B cell (primary cell): ENCODE results near the gene LIMK2. TPM values are rescaled to one million over a fixed set of nuclear protein-coding genes. Genes with fewer than 3 reads are reported as not detected.
"Not testable (repeated sequence)": the region's sequence is repeated elsewhere in the genome, so short reads cannot be mapped to it uniquely, and the experiment has no call there.

Experiments used
- ATAC-seq: fragments of 200-7000 bp; cut with Tn5 transposase; one replicate; pipeline ENCODE4 v1.10.0; 2021; ENCODE audit warnings: low read depth, mild to moderate bottlenecking, moderate number of reproducible peaks, moderate library complexity
- CTCF ChIA-PET: fragments of 350-600 bp; sonication (Branson Sonifier 250); formaldehyde crosslinking; loops from one replicate; lab custom pipeline; 2021; ENCODE audit warnings: antibody characterized with exemption, inconsistent platforms; lab: Charles Lee
- POLR2A ChIA-PET: fragments of 350-600 bp; sonication (Branson Sonifier 250); formaldehyde crosslinking; loops from one replicate; lab custom pipeline; 2021; ENCODE audit warnings: antibody characterized with exemption; lab: Charles Lee
- DNase-seq: peaks from one replicate; pipeline ENCODE4 v3.0.0; 2013
- H2AFZ ChIP-seq: 2 replicates; pipeline ENCODE4 v1.6.1; 2012; ENCODE audit warnings: mild to moderate bottlenecking, low read depth, low read length; ENCODE audit not compliant: insufficient read depth, poor library complexity, severe bottlenecking
- H3K27ac ChIP-seq, 2 donors: 1 replicate in 1 of 2; 2 replicates in 1 of 2; pipeline ENCODE4 v1.5.1; 2012 to 2013; ENCODE audit warnings: low read length in 2 of 2, mild to moderate bottlenecking in 2 of 2, moderate library complexity in 1 of 2
- H3K27me3 ChIP-seq, 4 experiments: fragments of 200-600 bp in 1 of 4; sonication (generic) in 1 of 4; replicated peaks in 1 of 4; 1 replicate in 2 of 4; 2 replicates in 2 of 4; pipeline versions ENCODE4 v1.6.1 to v1.7.0; 2013 to 2016; ENCODE audit warnings: low read length in 3 of 4, mild to moderate bottlenecking in 2 of 4, mixed read lengths in 1 of 4, moderate library complexity in 1 of 4; ENCODE audit not compliant: insufficient read depth in 4 of 4, control insufficient read depth in 3 of 4; ENCODE audit errors: control extremely low read depth in 1 of 4
- H3K36me3 ChIP-seq, 2 experiments: replicated peaks in 1 of 2; 1 replicate in 1 of 2; 2 replicates in 1 of 2; pipeline versions ENCODE4 v1.6.1 to v1.7.1; 2013; ENCODE audit warnings: low read length in 1 of 2; ENCODE audit not compliant: insufficient read depth in 2 of 2, control insufficient read depth in 1 of 2; ENCODE audit errors: control extremely low read depth in 1 of 2, extremely low read depth in 1 of 2
- H3K4me1 ChIP-seq, 2 donors: fragments of 200-600 bp in 1 of 2; sonication (generic) in 1 of 2; 1 replicate in 1 of 2; 2 replicates in 1 of 2; pipeline versions ENCODE4 v1.5.1 to v1.6.1; 2013 to 2017; ENCODE audit warnings: low read length in 2 of 2; ENCODE audit not compliant: control insufficient read depth in 2 of 2, insufficient read depth in 2 of 2
- H3K4me2 ChIP-seq: replicated peaks from 2 replicates; pipeline ENCODE3; 2012; ENCODE audit warnings: mild to moderate bottlenecking, low read depth, low read length; ENCODE audit not compliant: poor library complexity, severe bottlenecking
- H3K4me3 ChIP-seq, 5 experiments: fragments of 200-600 bp in 1 of 5; sonication (generic) in 1 of 5; 1 replicate in 3 of 5; 2 replicates in 2 of 5; pipeline versions ENCODE4 v1.5.1 to v1.7.0; 2011 to 2016; ENCODE audit warnings: low read length in 4 of 5, mild to moderate bottlenecking in 4 of 5, low read depth in 2 of 5, control low read depth in 1 of 5, moderate library complexity in 1 of 5; ENCODE audit not compliant: insufficient read depth in 1 of 5; ENCODE audit errors: control extremely low read depth in 1 of 5, extremely low read depth in 1 of 5
- H3K79me2 ChIP-seq: fragments of 200-600 bp; sonication (generic); one replicate; pipeline ENCODE4 v1.6.0; 2016; ENCODE audit warnings: low read length; ENCODE audit not compliant: control insufficient read depth, insufficient read depth
- H3K9ac ChIP-seq: fragments of 200-600 bp; sonication (generic); 2 replicates; pipeline ENCODE4 v1.6.1; 2017; ENCODE audit warnings: mild to moderate bottlenecking, low read length, moderate library complexity
- H3K9me3 ChIP-seq, 3 donors: one replicate each; pipeline versions ENCODE4 v1.6.1 to v1.7.1; 2013; ENCODE audit warnings: low read length in 2 of 3; ENCODE audit not compliant: control insufficient read depth in 2 of 3, insufficient read depth in 1 of 3; ENCODE audit errors: control extremely low read depth in 1 of 3
- H4K20me1 ChIP-seq: 2 replicates; pipeline ENCODE4 v1.6.0; 2012; ENCODE audit warnings: mild to moderate bottlenecking, low read length; ENCODE audit not compliant: insufficient read depth, control insufficient read depth, poor library complexity, severe bottlenecking
- H3K27ac Mint-ChIP-seq: one replicate; pipeline ENCODE4 v1.8.0; 2021; ENCODE audit warnings: mixed read lengths
- H3K27me3 Mint-ChIP-seq: one replicate; pipeline ENCODE4 v1.8.0; 2021; ENCODE audit warnings: mixed read lengths
- H3K4me1 Mint-ChIP-seq: one replicate; pipeline ENCODE4 v1.8.0; 2021; ENCODE audit warnings: mixed read lengths
- H3K4me3 Mint-ChIP-seq: one replicate; pipeline ENCODE4 v1.8.0; 2021; ENCODE audit warnings: mixed read lengths
- H3K9me3 Mint-ChIP-seq: one replicate; pipeline ENCODE4 v1.8.0; 2022; ENCODE audit warnings: mixed read lengths; ENCODE audit not compliant: insufficient read depth
- CTCF ChIP-seq: fragments of 200-600 bp; IDR thresholded peaks from one replicate; pipeline ENCODE4 v1.8.0; 2022; ENCODE audit warnings: antibody characterized with exemption, mild to moderate bottlenecking
- EZH2 ChIP-seq: IDR thresholded peaks from 2 replicates; pipeline ENCODE4 v1.6.1; 2012; ENCODE audit warnings: borderline replicate concordance, low read depth, mild to moderate bottlenecking, moderate library complexity, low read length; ENCODE audit not compliant: insufficient read depth, poor library complexity, severe bottlenecking
- WGBS: methylation state at CpG from one replicate; pipeline ENCODE4 v1.1.5; 2013; ENCODE audit warnings: missing lambda C conversion rate; ENCODE audit not compliant: insufficient coverage; 5-methylcytosine and 5-hydroxymethylcytosine counted together
- intact Hi-C: fragments of 100-400 bp; cut with micrococcal nuclease; formaldehyde crosslinking; loops from one replicate; pipeline ENCODE4 v1.10.0; 2022
- polyA plus RNA-seq: library from polyadenylated mRNA; depleted of rRNA; stranded (reverse); fragments of >200 nt; gene quantifications from 2 replicates; pipeline ENCODE4 v1.2.3, GENCODE V29; 2012
- total RNA-seq, 2 donors: library from RNA; stranded (reverse); fragments of 120-200 nt in 1 of 2; gene quantifications; 1 replicate in 1 of 2; 2 replicates in 1 of 2; pipeline versions ENCODE4 v1.2.3 to v1.2.4, GENCODE V29; 2013 to 2022

LIMK2 gene
- total and polyA plus RNA-seq, 2 donors (not counting 1 experiment from before 2014, with no cell fraction given): 6.8 to 20.2 TPM

DNA sequence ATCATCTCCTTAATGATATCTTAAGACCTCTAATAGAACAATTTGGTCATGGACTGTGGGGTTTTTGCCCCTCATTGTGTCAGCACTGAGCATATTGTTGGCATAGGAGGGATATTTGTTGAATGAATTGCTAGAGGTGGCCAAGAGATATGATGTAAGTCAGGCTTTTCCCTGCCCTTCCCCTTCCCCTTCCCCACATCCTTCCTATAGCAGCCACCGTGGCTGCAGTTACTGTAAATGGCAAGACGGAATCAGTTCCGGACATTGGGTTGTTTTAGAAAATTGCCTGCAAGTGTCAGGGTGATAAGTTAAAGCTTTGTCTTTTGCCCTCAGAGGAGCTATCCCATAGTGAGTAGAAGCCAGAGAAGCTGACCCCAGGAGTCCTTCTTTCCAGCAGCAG, 23.0 kb downstream of the LIMK2 start:
- Mint-ChIP-seq H3K9me3 (no peaks in the 10 kb centered on the region), H3K4me3 (no peak overlapping the region), H3K27me3 (no peaks in the 10 kb centered on the region), H3K27ac (no peak overlapping the region), H3K4me1 (peaks cover 12% of the 10 kb centered on the region)
- POLR2A ChIA-PET: no interaction called here
- Histone ChIP-seq H2AFZ (no peak overlapping the region), H3K27ac (no peak overlapping the region), H3K27me3 (no peaks in the 10 kb centered on the region), H3K4me2 (no peak overlapping the region), H3K79me2 (peaks cover 37% of the 10 kb centered on the region), H3K36me3 (no peaks in the 10 kb centered on the region), H3K9ac (no peak overlapping the region), H3K9me3 (no peaks in the 10 kb centered on the region), H3K4me1 (peaks cover 11 to 14% of the 10 kb centered on the region in 2 donors), H4K20me1 (no peaks in the 10 kb centered on the region), H3K4me3 (peak overlapping the region in 1 of 5 experiments; percentile 41)
- WGBS: 94% methylated on average over 2 of the region's 3 CpGs
- CTCF ChIA-PET: interaction anchor here (0.8 kb wide), 1 partner anchor 22 kb away, joined by 5 read pairs; no protein-coding TSS in a partner anchor
- no peak for TF ChIP-seq CTCF
- TF ChIP-seq EZH2: no peak
- intact Hi-C loops: no loop called here
- no peak for DNase-seq
- ATAC-seq: no peak

DNA sequence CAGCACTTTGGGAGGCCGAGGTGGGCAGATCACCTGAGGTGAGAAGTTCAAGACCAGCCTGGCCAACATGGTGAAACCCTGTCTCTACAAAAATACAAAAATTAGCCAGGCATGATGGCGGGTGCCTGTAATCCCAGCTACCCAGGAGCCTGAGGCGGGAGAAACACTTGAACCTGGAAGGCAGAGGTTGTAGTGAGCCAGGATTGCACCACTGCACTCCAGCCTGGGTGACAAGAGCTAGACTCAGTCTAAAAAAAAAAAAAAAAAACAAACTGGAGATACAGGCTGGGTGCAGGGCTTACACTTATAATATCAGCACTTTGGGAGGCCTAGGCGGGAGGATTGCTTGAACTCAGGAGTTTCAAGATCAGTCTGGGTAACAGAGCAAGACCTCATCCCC, 23.9 kb downstream of the LIMK2 start:
- H3K4me3 Mint-ChIP-seq, H4K20me1 ChIP-seq, DNase-seq, H3K4me2 ChIP-seq, CTCF ChIA-PET, POLR2A ChIA-PET, H3K27me3 ChIP-seq, H3K27me3 Mint-ChIP-seq, ATAC-seq, intact Hi-C loops, H3K4me1 ChIP-seq, H3K9me3 Mint-ChIP-seq, H3K4me1 Mint-ChIP-seq, H3K9ac ChIP-seq, H3K27ac Mint-ChIP-seq, H3K36me3 ChIP-seq, H3K27ac ChIP-seq, H2AFZ ChIP-seq, H3K9me3 ChIP-seq: not testable (repeated sequence)
- 93% methylated on average over 3 of the region's 4 CpGs for WGBS
- Histone ChIP-seq H3K79me2 (peaks cover 35% of the 10 kb centered on the region), H3K4me3 (peak overlapping the region in 1 of 5 experiments; percentile 41)
